Measurements from ENCODE around the gene TMEM116. TPM values are rescaled to one million over a fixed set of nuclear protein-coding genes. Genes with fewer than 3 reads are reported as not detected.

Gene TMEM116
- total and polyA plus RNA-seq, 10 of the 15 experiments (the other 5 are each of a cell fraction or from before 2014, with no cell fraction given): 6.0 to 25.7 (median 8.5) TPM

GRCh38 chr12:112015938-112016337 is 3.0 kb upstream of the TMEM116 start:
- DNase-seq (ENCODE audit: low read depth, low spot score): no peak
- peaks cover 15% of the 10 kb centered on the region; the same call in 1 of the 2 replicates for H3K4me1 ChIP-seq (ENCODE audit: control insufficient read depth, insufficient read depth, low read length)
- no peak for ATAC-seq
- peaks cover 79% of the 10 kb centered on the region for H3K79me2 ChIP-seq (ENCODE audit: control insufficient read depth, insufficient read depth, low read length)
- ChIA-PET CTCF (interaction anchor here (1.2 to 5.4 kb wide), 3 partner anchors 72 to 395 kb away, joined by 3 to 40 read pairs (median 4); no protein-coding TSS in a partner anchor), POLR2A (interaction anchor here (0.6 to 1.0 kb wide), 3 partner anchors 10 to 37 kb away, joined by 3 to 6 read pairs (median 4); no protein-coding TSS in a partner anchor), SMC1A (ENCODE audit: uncharacterized antibody, unreplicated experiment) (interaction anchor here (0.5 to 5.4 kb wide), 5 partner anchors 13 to 203 kb away, joined by 3 to 51 read pairs (median 4); no protein-coding TSS in a partner anchor), RAD21 (ENCODE audit: unreplicated experiment) (no interaction called here)
- H3K9ac ChIP-seq (ENCODE audit: control insufficient read depth, insufficient read depth, low read length): no peak overlapping the region
- intact Hi-C loops (cut with micrococcal nuclease; ENCODE audit: unreplicated experiment) (loop anchor here (10.0 kb wide), 1 partner anchor 369 kb away; the partner anchor contains the start of gene HECTD4), in situ Hi-C loops (cut with MboI) (no loop called here)
- no peak for TF ChIP-seq PML (IDR thresholded peaks at IDR 0.05; ENCODE audit: low read length)
- TF ChIP-seq DPF2 (IDR thresholded peaks at IDR 0.05): no peak
- H3K4me2 ChIP-seq (ENCODE audit: control insufficient read depth, insufficient read depth): peak overlapping the region; percentile 93
- no peak overlapping the region for H2AFZ ChIP-seq (ENCODE audit: control insufficient read depth, low read depth, low read length)
- FAIRE-seq: no peak
- no peaks in the 10 kb centered on the region for H3K27me3 ChIP-seq (replicated peaks in 1 of 2; ENCODE audit: control insufficient read depth in 2 of 2, insufficient read depth in 2 of 2, low read length in 1 of 2)
- H3K27ac ChIP-seq (ENCODE audit: control insufficient read depth, insufficient read depth): peak overlapping the region; percentile 97; the same call in 1 of the 2 replicates
- H3K9me3 ChIP-seq (replicated peaks; ENCODE audit: control insufficient read depth, insufficient read depth, low read length): peaks cover 2% of the 10 kb centered on the region; the same call in 2 of the 3 replicates
- no TSS peak for BruUV-seq (replicated peaks)
- peaks cover 4% of the 10 kb centered on the region; the same call in 1 of the 2 replicates for H4K20me1 ChIP-seq (ENCODE audit: control insufficient read depth, insufficient read depth)
- WGBS (ENCODE audit: insufficient coverage, insufficient replicate concordance, low lambda C conversion rate, missing lambda C conversion rate): 93% methylated on average over 6 of the region's 6 CpGs
- peaks cover 7 to 14% of the 10 kb centered on the region in 2 experiments for H3K36me3 ChIP-seq (ENCODE audit: control insufficient read depth in 2 of 2, insufficient read depth in 2 of 2, low read length in 1 of 2)
- H3K4me3 ChIP-seq: peak overlapping the region; percentile 97; the same call in 1 of the 2 replicates

- DNase-seq (ENCODE audit: low read depth, low spot score) (peak; percentile 32), FAIRE-seq (no peak), ATAC-seq (peak; percentile 72)
- ChIA-PET CTCF (interaction anchor here (0.5 to 5.4 kb wide), 24 partner anchors 10 to 553 kb away, joined by 3 to 40 read pairs (median 4); partner anchors contain the start of gene TRAFD1), RAD21 (ENCODE audit: unreplicated experiment) (interaction anchor here (0.6 to 4.0 kb wide), 27 partner anchors 10 to 536 kb away, joined by 3 to 61 read pairs (median 4); partner anchors contain the start of genes MAPKAPK5 and TRAFD1), SMC1A (ENCODE audit: uncharacterized antibody, unreplicated experiment) (interaction anchor here (0.6 to 5.4 kb wide), 23 partner anchors 10 to 184 kb away, joined by 3 to 51 read pairs (median 4); partner anchors contain the start of gene TRAFD1), POLR2A (interaction anchor here (0.5 to 2.8 kb wide), 23 partner anchors 10 to 244 kb away, joined by 3 to 17 read pairs (median 5); partner anchors contain the start of genes MAPKAPK5 and NAA25)
- in situ Hi-C loops (cut with MboI) (loop anchor here (5.0 kb wide), 1 partner anchor 67 kb away; no protein-coding TSS in a partner anchor), intact Hi-C loops (cut with micrococcal nuclease; ENCODE audit: unreplicated experiment) (loop anchor here (1.0 to 10.0 kb wide), 4 partner anchors 20 to 371 kb away; partner anchors contain the start of genes HECTD4 and TRAFD1)
- Histone ChIP-seq H3K9ac (ENCODE audit: control insufficient read depth, insufficient read depth, low read length) (peak overlapping the region; percentile 88), H3K79me2 (ENCODE audit: control insufficient read depth, insufficient read depth, low read length) (peaks cover 68% of the 10 kb centered on the region), H3K27ac (ENCODE audit: control insufficient read depth, insufficient read depth) (peak overlapping the region; percentile 97), H3K4me1 (ENCODE audit: control insufficient read depth, insufficient read depth, low read length) (peaks cover 15% of the 10 kb centered on the region; the same call in 1 of the 2 replicates), H3K4me2 (ENCODE audit: control insufficient read depth, insufficient read depth) (peak overlapping the region; percentile 93), H3K27me3 (replicated peaks in 1 of 2; ENCODE audit: control insufficient read depth in 2 of 2, insufficient read depth in 2 of 2, low read length in 1 of 2) (no peaks in the 10 kb centered on the region), H3K9me3 (replicated peaks; ENCODE audit: control insufficient read depth, insufficient read depth, low read length) (peaks cover 2% of the 10 kb centered on the region; the same call in 2 of the 3 replicates), H3K4me3 (peak overlapping the region; percentile 97), H2AFZ (ENCODE audit: control insufficient read depth, low read depth, low read length) (peak overlapping the region; percentile 81), H4K20me1 (ENCODE audit: control insufficient read depth, insufficient read depth) (no peaks in the 10 kb centered on the region; the same call in 1 of the 2 replicates), H3K36me3 (ENCODE audit: control insufficient read depth in 2 of 2, insufficient read depth in 2 of 2, low read length in 1 of 2) (peaks cover 0 to 7% of the 10 kb centered on the region in 2 experiments; a peak in 2 of 4 replicates)
- 3% methylated on average over 53 of the region's 54 CpGs for WGBS (ENCODE audit: insufficient coverage, insufficient replicate concordance, low lambda C conversion rate, missing lambda C conversion rate)
- no TSS peak for BruUV-seq (replicated peaks)
- no peak for TF ChIP-seq ZBTB11 (CRISPR knock-in tag; IDR thresholded peaks at IDR 0.05)
- TF ChIP-seq STAT3 (IDR thresholded peaks at IDR 0.05; ENCODE audit: low read depth, low read length): no peak
- peak; percentile 10; the same call in 1 of the 2 replicates for TF ChIP-seq DPF2 (IDR thresholded peaks at IDR 0.05)
- no peak for TF ChIP-seq RELA (IDR thresholded peaks at IDR 0.05; ENCODE audit: borderline replicate concordance, partially characterized antibody)
- TF ChIP-seq ZNF207 (IDR thresholded peaks at IDR 0.05; ENCODE audit: borderline replicate concordance): 0 out of 2 replicates have a peak, but pooled peaks have one; percentile 23
- TF ChIP-seq SP1 (IDR thresholded peaks at IDR 0.05; ENCODE audit: low read depth, low read length): no peak
- no peak for TF ChIP-seq RB1 (IDR thresholded peaks at IDR 0.05; ENCODE audit: borderline replicate concordance)
- no peak for TF ChIP-seq JUNB (IDR thresholded peaks at IDR 0.05)
- TF ChIP-seq YY1 (IDR thresholded peaks at IDR 0.05; ENCODE audit: low read depth, low read length): no peak
These were observed 837 bp upstream of the TMEM116 start for GRCh38 chr12:112013601-112014402.

Measured in GM12878 (cell line).